Spleen (tissue), 11 donors: ENCODE measurements around the gene UCK2. TPM values are rescaled to one million over a fixed set of nuclear protein-coding genes. Genes with fewer than 3 reads are reported as not detected.

ENCODE experiments used
- DNase-seq: peaks from one replicate; pipeline ENCODE4 v3.0.0-alpha.2; 2020
- H3K27ac ChIP-seq, 8 donors: fragments of 200-600 bp; sonication (generic) in 7 of 8; 1 replicate in 4 of 8; 2 replicates in 4 of 8; pipeline versions ENCODE4 v1.5.0 to v1.8.0; 2016 to 2021; ENCODE audit warnings: inconsistent platforms in 4 of 8, mild to moderate bottlenecking in 4 of 8, moderate library complexity in 1 of 8
- H3K27me3 ChIP-seq, 7 donors: fragments of 200-600 bp; sonication (generic) in 6 of 7; replicated peaks in 1 of 7; 1 replicate in 4 of 7; 2 replicates in 3 of 7; pipeline versions ENCODE4 v1.5.0 to v1.8.0; 2016 to 2021; ENCODE audit warnings: inconsistent platforms in 3 of 7, mild to moderate bottlenecking in 1 of 7
- H3K36me3 ChIP-seq, 6 donors: fragments of 200-600 bp; sonication (generic) in 5 of 6; 1 replicate in 4 of 6; 2 replicates in 2 of 6; pipeline versions ENCODE4 v1.5.0 to v1.8.0; 2016 to 2021; ENCODE audit warnings: inconsistent platforms in 2 of 6
- H3K4me1 ChIP-seq, 6 donors: fragments of 200-600 bp; sonication (generic) in 5 of 6; 1 replicate in 3 of 6; 2 replicates in 3 of 6; pipeline versions ENCODE4 v1.5.0 to v1.8.0; 2016 to 2021; ENCODE audit warnings: inconsistent platforms in 3 of 6
- H3K4me3 ChIP-seq, 8 donors: fragments of 200-600 bp; sonication (generic) in 7 of 8; 1 replicate in 4 of 8; 2 replicates in 4 of 8; pipeline versions ENCODE4 v1.5.0 to v1.8.0; 2016 to 2021; ENCODE audit warnings: inconsistent platforms in 4 of 8, mild to moderate bottlenecking in 4 of 8, moderate library complexity in 2 of 8
- H3K9me3 ChIP-seq, 8 donors: fragments of 200-600 bp; sonication (generic) in 7 of 8; 1 replicate in 4 of 8; 2 replicates in 4 of 8; pipeline versions ENCODE4 v1.5.0 to v1.8.0; 2016 to 2021; ENCODE audit warnings: inconsistent platforms in 4 of 8
- POLR2A ChIP-seq, 3 donors: fragments of 450-650 bp; IDR thresholded peaks; one replicate each; pipeline ENCODE4 v1.5.1; 2017; ENCODE audit warnings: antibody characterized with exemption in 3 of 3, mild to moderate bottlenecking in 1 of 3
- POLR2AphosphoS5 ChIP-seq, 3 donors: sonication (generic); formaldehyde crosslinking; IDR thresholded peaks; one replicate each; pipeline ENCODE4 v1.5.1; 2017; ENCODE audit warnings: antibody characterized with exemption in 3 of 3
- WGBS, 5 donors: extraction: QIAGEN DNeasy Blood & Tissue Kit in 3 of 5; methylation state at CpG; one replicate each; pipeline versions ENCODE4 v1.1.5 to v1.1.7; 2013 to 2018; 5-methylcytosine and 5-hydroxymethylcytosine counted together
- intact Hi-C: fragments of 100-400 bp; cut with DNase I; formaldehyde crosslinking; loops from one replicate; pipeline ENCODE4 v1.15.0; 2023; ENCODE audit warnings: low total_unique reads
- polyA plus RNA-seq, 3 donors: library from polyadenylated mRNA; stranded (reverse); fragments of 200-250 nt; gene quantifications; one replicate each; pipeline ENCODE4 v1.2.1, GENCODE V29; 2013
- total RNA-seq, 7 donors: library from RNA; depleted of rRNA in 3 of 7; stranded (reverse); fragments of >200 nt in 3 of 7; fragmentation: NEBNext Ultra II Directional in 4 of 7; extraction: Animal tissue kit (Norgen Biotek cat#: 25700) in 4 of 7; gene quantifications; one replicate each; pipeline versions ENCODE4 v1.1.0 to v1.2.1, GENCODE V29; 2016 to 2021
- TF ChIP-seq, protein P1 (sequence below), 11 experiments: fragments of 200-600 bp in 7 of 11; fragments of 450-650 bp in 4 of 11; sonication (generic) in 4 of 11; IDR thresholded peaks in 8 of 11; conservative IDR thresholded peaks in 3 of 11; 1 replicate in 7 of 11; 2 replicates in 4 of 11; pipeline versions ENCODE4 v1.4.0 to v1.8.0; 2016 to 2021; ENCODE audit warnings: antibody characterized with exemption in 11 of 11, inconsistent platforms in 4 of 11, mild to moderate bottlenecking in 1 of 11
- donor health status: healthy with polysubstance abuse.
- donor health status: DM: no; HTN: no; CAD: no; lungs with moderate emphysema.
- donor health status: DM: no; HTN: no; CAD: no.
- donor health status: Bipolar disorder and iron deficiency.
- donor health status: healthy.
- donor health status: DM: no; HTN: no; CAD: no.
- donor health status: DM: yes; HTN: yes; CAD: no.

The UCK2 gene
- total and polyA plus RNA-seq, 10 donors: 9.8 to 18.3 (median 16.0) TPM

DNA sequence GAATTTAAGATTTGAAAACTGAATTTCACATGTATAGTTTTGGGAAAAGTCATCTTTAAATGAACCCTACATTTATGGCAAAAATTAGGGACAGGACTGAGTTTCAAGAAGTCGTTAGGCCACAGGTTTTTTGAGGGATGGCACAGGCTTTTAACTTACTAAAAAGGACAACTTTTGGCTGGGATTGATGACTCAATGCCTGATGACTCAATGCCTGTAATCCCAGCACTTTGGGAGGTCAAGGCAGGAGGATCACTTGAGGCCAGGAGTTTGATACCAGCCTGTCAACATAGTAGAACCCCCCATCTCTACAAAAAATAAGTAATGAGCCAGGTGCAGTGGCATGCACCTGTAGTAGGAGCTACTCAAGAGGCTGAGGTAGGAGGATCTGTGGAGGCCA, 15.9 kb downstream of the UCK2 start:
- Histone ChIP-seq H3K4me3 (no peak overlapping the region), H3K4me1 (peaks cover 4 to 24% (median 10%) of the 10 kb centered on the region in 6 donors), H3K9me3 (no peaks in the 10 kb centered on the region), H3K27me3 (no peaks in the 10 kb centered on the region), H3K36me3 (no peaks in the 10 kb centered on the region), H3K27ac (no peak overlapping the region)
- no peak for DNase-seq
- intact Hi-C loops: no loop called here
- 59 to 83% (median 65%) methylated on average over 1 of the region's 1 CpG for WGBS, 5 donors
- no peak for TF ChIP-seq POLR2A (IDR thresholded peaks at IDR 0.05)
- TF ChIP-seq, protein P1, sequence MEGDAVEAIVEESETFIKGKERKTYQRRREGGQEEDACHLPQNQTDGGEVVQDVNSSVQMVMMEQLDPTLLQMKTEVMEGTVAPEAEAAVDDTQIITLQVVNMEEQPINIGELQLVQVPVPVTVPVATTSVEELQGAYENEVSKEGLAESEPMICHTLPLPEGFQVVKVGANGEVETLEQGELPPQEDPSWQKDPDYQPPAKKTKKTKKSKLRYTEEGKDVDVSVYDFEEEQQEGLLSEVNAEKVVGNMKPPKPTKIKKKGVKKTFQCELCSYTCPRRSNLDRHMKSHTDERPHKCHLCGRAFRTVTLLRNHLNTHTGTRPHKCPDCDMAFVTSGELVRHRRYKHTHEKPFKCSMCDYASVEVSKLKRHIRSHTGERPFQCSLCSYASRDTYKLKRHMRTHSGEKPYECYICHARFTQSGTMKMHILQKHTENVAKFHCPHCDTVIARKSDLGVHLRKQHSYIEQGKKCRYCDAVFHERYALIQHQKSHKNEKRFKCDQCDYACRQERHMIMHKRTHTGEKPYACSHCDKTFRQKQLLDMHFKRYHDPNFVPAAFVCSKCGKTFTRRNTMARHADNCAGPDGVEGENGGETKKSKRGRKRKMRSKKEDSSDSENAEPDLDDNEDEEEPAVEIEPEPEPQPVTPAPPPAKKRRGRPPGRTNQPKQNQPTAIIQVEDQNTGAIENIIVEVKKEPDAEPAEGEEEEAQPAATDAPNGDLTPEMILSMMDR (IDR thresholded peaks at IDR 0.05 in 8 of 11, conservative IDR thresholded peaks at IDR 0.05 in 3 of 11): no peak
- no peak for TF ChIP-seq POLR2AphosphoS5 (IDR thresholded peaks at IDR 0.05)

DNA sequence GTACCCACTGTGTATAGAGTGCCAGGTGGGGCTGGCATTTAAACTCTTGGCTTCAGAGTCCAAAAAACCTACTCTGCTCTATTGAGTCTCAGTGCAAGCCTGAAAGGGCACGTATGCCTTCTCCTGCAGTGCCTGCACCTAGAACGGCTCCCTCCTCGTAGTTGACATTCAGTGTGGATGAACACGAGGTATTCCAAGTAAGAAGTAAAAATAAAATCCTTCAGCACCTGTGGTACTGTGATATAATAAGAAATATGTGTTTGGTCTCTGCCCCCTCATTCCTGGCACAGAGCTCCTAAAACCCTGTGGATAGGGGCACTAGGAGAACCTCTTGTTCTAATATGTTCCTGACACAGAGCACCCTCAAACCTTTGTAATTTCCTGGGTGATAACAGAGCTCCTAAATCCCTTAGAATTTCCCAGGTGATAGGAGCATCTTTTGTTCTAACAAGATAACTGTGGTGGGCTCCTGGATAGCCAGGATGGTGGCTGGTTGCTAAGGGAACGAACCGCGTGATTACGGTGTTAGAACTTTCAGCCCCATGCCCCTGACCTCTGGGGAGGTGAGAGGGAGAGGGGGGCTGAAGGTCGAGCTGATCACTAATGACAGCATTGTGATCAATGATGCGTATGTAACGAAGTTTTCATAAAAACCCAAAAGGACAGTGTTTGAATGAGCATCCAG, 16.8 kb downstream of the UCK2 start:
- no peak overlapping the region for H3K4me3 ChIP-seq
- DNase-seq: no peak
- intact Hi-C loops: no loop called here
- no peaks in the 10 kb centered on the region for H3K27me3 ChIP-seq
- H3K27ac ChIP-seq: no peak overlapping the region
- no peaks in the 10 kb centered on the region for H3K9me3 ChIP-seq
- H3K36me3 ChIP-seq: no peaks in the 10 kb centered on the region
- WGBS, 5 donors: 71 to 84% (median 81%) methylated on average over 11 of the region's 11 CpGs
- TF ChIP-seq POLR2AphosphoS5 (IDR thresholded peaks at IDR 0.05) (no peak), POLR2A (IDR thresholded peaks at IDR 0.05) (no peak)
- TF ChIP-seq, protein P1 (IDR thresholded peaks at IDR 0.05 in 8 of 11, conservative IDR thresholded peaks at IDR 0.05 in 3 of 11): no peak
- peaks cover 4 to 27% (median 10%) of the 10 kb centered on the region in 6 donors for H3K4me1 ChIP-seq

DNA sequence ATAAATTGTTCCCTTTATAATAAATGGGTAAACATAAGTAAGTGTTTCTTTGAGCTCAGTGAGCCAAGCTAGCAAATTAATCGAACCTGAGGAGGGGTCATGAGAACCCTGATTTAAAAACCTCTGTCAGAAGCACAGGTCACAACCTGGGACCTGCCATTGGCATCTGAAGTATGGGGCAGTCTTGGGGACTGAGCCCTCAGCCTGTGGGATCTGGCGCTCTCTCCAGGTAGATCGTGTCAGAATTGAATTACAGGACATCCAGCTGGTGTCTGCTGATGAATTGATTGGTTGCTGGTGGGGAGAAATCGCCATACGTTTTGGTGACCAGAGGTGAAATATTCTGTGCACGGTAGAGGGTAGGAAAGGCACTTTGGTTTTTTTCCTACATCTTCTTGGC, 17.5 kb downstream of the UCK2 start:
- no peak overlapping the region for H3K4me3 ChIP-seq
- H3K36me3 ChIP-seq: no peaks in the 10 kb centered on the region
- TF ChIP-seq POLR2AphosphoS5 (IDR thresholded peaks at IDR 0.05): no peak
- TF ChIP-seq, protein P1 (IDR thresholded peaks at IDR 0.05 in 8 of 11, conservative IDR thresholded peaks at IDR 0.05 in 3 of 11): no peak
- no peak for TF ChIP-seq POLR2A (IDR thresholded peaks at IDR 0.05)
- WGBS, 5 donors: 80 to 92% (median 90%) methylated on average over 6 of the region's 6 CpGs
- peaks cover 4 to 34% (median 10%) of the 10 kb centered on the region in 6 donors for H3K4me1 ChIP-seq
- intact Hi-C loops: no loop called here
- H3K9me3 ChIP-seq: no peaks in the 10 kb centered on the region
- H3K27ac ChIP-seq: no peak overlapping the region
- DNase-seq: no peak
- no peaks in the 10 kb centered on the region for H3K27me3 ChIP-seq

DNA sequence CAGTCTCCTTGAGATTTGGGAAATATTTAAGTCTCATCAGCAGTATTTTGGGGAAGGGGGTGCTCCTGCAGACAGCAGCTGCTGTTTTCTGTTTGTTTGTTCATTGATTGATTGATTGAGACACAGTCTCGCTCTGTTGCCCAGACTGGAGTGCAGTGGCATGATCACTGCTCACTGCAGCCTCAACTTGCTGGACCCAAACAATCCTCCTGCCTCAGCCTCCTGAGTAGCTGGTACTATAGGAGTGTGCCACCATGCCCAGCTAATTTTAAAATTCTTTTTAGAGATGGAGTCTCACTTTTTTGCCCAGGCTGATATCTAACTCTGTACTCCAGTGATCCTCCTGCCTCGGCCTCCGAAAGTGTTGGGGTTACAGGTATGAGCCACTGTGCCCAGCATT, 18.2 kb downstream of the UCK2 start:
- no peak for DNase-seq
- H3K9me3 ChIP-seq: no peaks in the 10 kb centered on the region
- TF ChIP-seq POLR2AphosphoS5 (IDR thresholded peaks at IDR 0.05): no peak
- no peak for TF ChIP-seq POLR2A (IDR thresholded peaks at IDR 0.05)
- TF ChIP-seq, protein P1 (IDR thresholded peaks at IDR 0.05 in 8 of 11, conservative IDR thresholded peaks at IDR 0.05 in 3 of 11): no peak
- H3K27me3 ChIP-seq: no peaks in the 10 kb centered on the region
- peaks cover 4 to 40% (median 10%) of the 10 kb centered on the region in 6 donors for H3K4me1 ChIP-seq
- intact Hi-C loops: no loop called here
- H3K27ac ChIP-seq: no peak overlapping the region
- no peaks in the 10 kb centered on the region for H3K36me3 ChIP-seq
- no peak overlapping the region for H3K4me3 ChIP-seq
- 94 to 100% (median 95%) methylated on average over 3 of the region's 3 CpGs for WGBS, 5 donors
